ENCODE data around the gene DDX31. TPM values are rescaled to one million over a fixed set of nuclear protein-coding genes. Genes with fewer than 3 reads are reported as not detected.
A peak's percentile ranks its signal among the peaks of the same experiment; 100 is the strongest.

DDX31 gene
- total RNA-seq, 1 experiment from 2014 or later: 28.4 TPM

GRCh38 chr9:132616725-132617124 is 53.1 kb downstream of the DDX31 start:
- no peaks in the 10 kb centered on the region; the same call in 1 of the 2 replicates for H3K27me3 Mint-ChIP-seq (ENCODE audit: low read depth)
- Histone ChIP-seq H3K9me3 (ENCODE audit: control insufficient read depth, low read depth, low read length) (no peaks in the 10 kb centered on the region), H3T11ph (ENCODE audit: low read length) (no peak overlapping the region), H3K79me2 (ENCODE audit: insufficient read depth, low read length) (no peaks in the 10 kb centered on the region), H3K56ac (ENCODE audit: insufficient read length, low read depth, low read length) (no peak overlapping the region), H3K27me3 (ENCODE audit: insufficient read depth, low read length) (no peaks in the 10 kb centered on the region), H3K4me1 (ENCODE audit: insufficient read depth, low read length) (no peaks in the 10 kb centered on the region), H3K18ac (ENCODE audit: insufficient read length, low read depth, low read length) (no peak overlapping the region), H2BK20ac (ENCODE audit: low read depth, low read length, poor library complexity, severe bottlenecking) (no peak overlapping the region), H3K79me1 (ENCODE audit: insufficient read depth, low read depth, low read length, poor library complexity, severe bottlenecking) (no peaks in the 10 kb centered on the region), H3K23me2 (ENCODE audit: insufficient read length, low read depth, low read length, poor library complexity, severe bottlenecking) (no peaks in the 10 kb centered on the region), H2AFZ (ENCODE audit: low read length) (no peak overlapping the region), H2BK15ac (ENCODE audit: low read depth, low read length) (no peak overlapping the region), H3K4ac (ENCODE audit: low read depth, low read length) (no peak overlapping the region), H3K27ac (ENCODE audit: insufficient read length, low read depth, low read length) (no peak overlapping the region), H2BK120ac (ENCODE audit: low read depth, low read length, poor library complexity, severe bottlenecking) (no peak overlapping the region), H2AK5ac (ENCODE audit: insufficient read length, low read length) (no peak overlapping the region), H3K14ac (ENCODE audit: insufficient read depth, low read length) (no peak overlapping the region), H2BK5ac (ENCODE audit: insufficient read length, low read length) (no peak overlapping the region), H4K5ac (ENCODE audit: insufficient read length, low read depth, low read length) (no peak overlapping the region), H4K91ac (ENCODE audit: insufficient read length, low read depth, low read length) (no peak overlapping the region), H3K9ac (ENCODE audit: extremely low read depth, insufficient read length, low read length) (no peak overlapping the region), H2BK12ac (ENCODE audit: insufficient read length, low read depth, low read length) (no peak overlapping the region), H4K8ac (replicated peaks; ENCODE audit: insufficient read length, low read depth, low read length) (no peak overlapping the region), H3K4me2 (ENCODE audit: insufficient read depth, insufficient read length, low read length) (no peak overlapping the region), H3K23ac (ENCODE audit: insufficient read length, low read depth, low read length) (no peak overlapping the region), H4K20me1 (ENCODE audit: control insufficient read depth, insufficient read depth, insufficient read length) (no peaks in the 10 kb centered on the region)
- TF ChIP-seq CTCF (conservative IDR thresholded peaks at IDR 0.05): no peak
- peaks cover 20 to 64% (median 29%) of the 10 kb centered on the region in 3 experiments for H3K36me3 Mint-ChIP-seq (ENCODE audit: insufficient read depth in 1 of 3, low read depth in 3 of 3)
- peak overlapping the region in 1 of 3 experiments; percentile 41; a peak in 2 of 7 replicates for H3K27ac Mint-ChIP-seq
- DNase-seq: no peak
- H3K4me3 Mint-ChIP-seq: no peak overlapping the region
- peaks cover 21 to 34% of the 10 kb centered on the region in 2 experiments for H3K4me1 Mint-ChIP-seq
- WGBS (ENCODE audit: extremely low coverage, insufficient read length, low lambda C conversion rate): no CpG with 5 or more reads among the region's 5 CpGs
- no peaks in the 10 kb centered on the region for H3K9me3 Mint-ChIP-seq
